ENCODE data around the gene LYRM7.

The LYRM7 gene

DNA sequence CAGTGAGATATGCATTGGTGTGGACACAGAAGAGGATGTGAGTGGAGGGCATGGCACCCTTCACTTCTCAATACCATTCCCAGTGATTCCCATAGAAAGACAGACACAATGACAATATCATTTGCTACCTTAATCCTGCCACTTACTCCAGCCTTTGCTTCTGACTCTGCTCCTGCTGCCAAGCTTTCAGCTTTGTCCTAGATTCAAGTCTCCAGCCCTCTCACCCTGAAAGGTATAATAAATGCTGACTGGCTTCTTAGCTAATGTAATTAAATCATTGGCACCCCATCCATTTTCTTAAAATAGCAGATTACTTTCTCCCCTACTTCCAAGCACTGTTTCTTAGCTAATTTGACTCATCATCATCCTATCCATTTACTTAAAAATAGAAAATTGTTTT lies 52.0 kb downstream of the LYRM7 start:
- TF ChIP-seq ZNF239 (tag by site-specific recombination; IDR thresholded peaks at IDR 0.05) (no peak), ZNF707 (tag by site-specific recombination; IDR thresholded peaks at IDR 0.05) (no peak), BCL11A (tag by site-specific recombination; IDR thresholded peaks at IDR 0.05; ENCODE audit: low read depth) (no peak), ZNF610 (tag by site-specific recombination; IDR thresholded peaks at IDR 0.05; ENCODE audit: borderline replicate concordance) (no peak), PRDM1 (tag by site-specific recombination; IDR thresholded peaks at IDR 0.05) (peak; percentile 65), MYNN (tag by site-specific recombination; IDR thresholded peaks at IDR 0.05; ENCODE audit: borderline replicate concordance) (no peak), ZNF2 (tag by site-specific recombination; IDR thresholded peaks at IDR 0.05) (no peak)
- POLR2A ChIA-PET = no interaction called here
- CTCF ChIA-PET = no interaction called here
- no peaks in the 10 kb centered on the region for H3K4me1 ChIP-seq (ENCODE audit: control insufficient read depth, insufficient read depth, low read length)
- no peak overlapping the region for H3K27ac ChIP-seq (ENCODE audit: extremely low read depth, low read depth, low read length)
- no peaks in the 10 kb centered on the region for H3K9me3 ChIP-seq (ENCODE audit: control insufficient read depth, insufficient read depth, low read depth, low read length)
- no peak overlapping the region for H3K4me3 ChIP-seq (ENCODE audit: low read depth, low read length)
- no peaks in the 10 kb centered on the region for H3K36me3 ChIP-seq (ENCODE audit: control insufficient read depth in 2 of 2, insufficient read depth in 1 of 2, low read length in 2 of 2)

DNA sequence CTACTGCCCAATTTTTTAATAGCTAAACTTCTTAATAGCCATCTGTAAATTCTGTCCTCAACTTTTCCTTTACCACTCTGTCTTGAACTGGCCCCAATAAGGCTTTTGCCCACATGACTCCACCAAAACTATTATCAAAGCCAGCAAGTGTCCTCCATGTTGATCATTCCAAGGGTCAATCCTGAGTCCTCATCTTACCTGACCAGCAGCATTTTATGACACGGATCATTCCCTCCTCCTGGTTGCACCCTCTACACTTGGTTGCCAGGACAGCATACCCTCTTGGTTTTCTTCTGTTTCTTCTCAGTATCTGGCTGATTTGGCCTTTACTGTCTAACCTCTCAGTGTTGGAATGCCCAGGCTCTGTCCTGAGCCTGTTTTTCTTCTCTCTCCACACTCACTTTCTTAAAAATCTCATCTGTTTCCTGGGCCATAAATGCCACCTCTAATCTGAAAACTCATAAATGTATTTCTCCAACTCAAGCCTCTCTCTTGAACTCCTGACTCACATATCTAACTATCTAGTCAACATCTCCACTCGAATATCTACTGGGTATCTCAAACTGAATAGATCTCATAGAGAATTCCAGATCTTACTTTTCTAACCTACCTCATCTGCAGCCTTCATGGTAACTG lies 53.1 kb downstream of the LYRM7 start:
- CTCF ChIA-PET = no interaction called here
- no peak for TF ChIP-seq ZNF138 (tag by site-specific recombination; IDR thresholded peaks at IDR 0.05; ENCODE audit: borderline replicate concordance)
- TF ChIP-seq SALL2 (tag by site-specific recombination; IDR thresholded peaks at IDR 0.05; ENCODE audit: borderline replicate concordance) = no peak
- TF ChIP-seq ZNF311 (tag by site-specific recombination; IDR thresholded peaks at IDR 0.05; ENCODE audit: borderline replicate concordance) = no peak
- no peak for TF ChIP-seq ZBTB21 (tag by site-specific recombination; IDR thresholded peaks at IDR 0.05)
- TF ChIP-seq ZNF558 (tag by site-specific recombination; IDR thresholded peaks at IDR 0.05) = no peak
- TF ChIP-seq, protein P1, sequence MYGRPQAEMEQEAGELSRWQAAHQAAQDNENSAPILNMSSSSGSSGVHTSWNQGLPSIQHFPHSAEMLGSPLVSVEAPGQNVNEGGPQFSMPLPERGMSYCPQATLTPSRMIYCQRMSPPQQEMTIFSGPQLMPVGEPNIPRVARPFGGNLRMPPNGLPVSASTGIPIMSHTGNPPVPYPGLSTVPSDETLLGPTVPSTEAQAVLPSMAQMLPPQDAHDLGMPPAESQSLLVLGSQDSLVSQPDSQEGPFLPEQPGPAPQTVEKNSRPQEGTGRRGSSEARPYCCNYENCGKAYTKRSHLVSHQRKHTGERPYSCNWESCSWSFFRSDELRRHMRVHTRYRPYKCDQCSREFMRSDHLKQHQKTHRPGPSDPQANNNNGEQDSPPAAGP (tag by site-specific recombination; IDR thresholded peaks at IDR 0.05) = no peak
- TF ChIP-seq, protein P2, sequence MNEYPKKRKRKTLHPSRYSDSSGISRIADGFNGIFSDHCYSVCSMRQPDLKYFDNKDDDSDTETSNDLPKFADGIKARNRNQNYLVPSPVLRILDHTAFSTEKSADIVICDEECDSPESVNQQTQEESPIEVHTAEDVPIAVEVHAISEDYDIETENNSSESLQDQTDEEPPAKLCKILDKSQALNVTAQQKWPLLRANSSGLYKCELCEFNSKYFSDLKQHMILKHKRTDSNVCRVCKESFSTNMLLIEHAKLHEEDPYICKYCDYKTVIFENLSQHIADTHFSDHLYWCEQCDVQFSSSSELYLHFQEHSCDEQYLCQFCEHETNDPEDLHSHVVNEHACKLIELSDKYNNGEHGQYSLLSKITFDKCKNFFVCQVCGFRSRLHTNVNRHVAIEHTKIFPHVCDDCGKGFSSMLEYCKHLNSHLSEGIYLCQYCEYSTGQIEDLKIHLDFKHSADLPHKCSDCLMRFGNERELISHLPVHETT (tag by site-specific recombination; IDR thresholded peaks at IDR 0.05) = no peak
- TF ChIP-seq, protein P3, sequence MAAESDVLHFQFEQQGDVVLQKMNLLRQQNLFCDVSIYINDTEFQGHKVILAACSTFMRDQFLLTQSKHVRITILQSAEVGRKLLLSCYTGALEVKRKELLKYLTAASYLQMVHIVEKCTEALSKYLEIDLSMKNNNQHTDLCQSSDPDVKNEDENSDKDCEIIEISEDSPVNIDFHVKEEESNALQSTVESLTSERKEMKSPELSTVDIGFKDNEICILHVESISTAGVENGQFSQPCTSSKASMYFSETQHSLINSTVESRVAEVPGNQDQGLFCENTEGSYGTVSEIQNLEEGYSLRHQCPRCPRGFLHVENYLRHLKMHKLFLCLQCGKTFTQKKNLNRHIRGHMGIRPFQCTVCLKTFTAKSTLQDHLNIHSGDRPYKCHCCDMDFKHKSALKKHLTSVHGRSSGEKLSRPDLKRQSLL (tag by site-specific recombination; IDR thresholded peaks at IDR 0.05) = no peak
- no peak for TF ChIP-seq ZNF645 (tag by site-specific recombination; IDR thresholded peaks at IDR 0.05)
- TF ChIP-seq TSHZ1 (tag by site-specific recombination; IDR thresholded peaks at IDR 0.05; ENCODE audit: borderline replicate concordance) = no peak
- no peak for TF ChIP-seq KLF16 (tag by site-specific recombination; IDR thresholded peaks at IDR 0.05)
- TF ChIP-seq KLF8 (tag by site-specific recombination; IDR thresholded peaks at IDR 0.05) = no peak
- no peak for TF ChIP-seq ZNF600 (tag by site-specific recombination; IDR thresholded peaks at IDR 0.05)
- TF ChIP-seq ZNF623 (tag by site-specific recombination; IDR thresholded peaks at IDR 0.05) = no peak
- no peak for TF ChIP-seq ZBTB48 (tag by site-specific recombination; IDR thresholded peaks at IDR 0.05)
- no peak for TF ChIP-seq ZNF266 (tag by site-specific recombination; IDR thresholded peaks at IDR 0.05; ENCODE audit: low read depth)
- TF ChIP-seq ZEB2 (tag by site-specific recombination; IDR thresholded peaks at IDR 0.05) = no peak
- no peak for TF ChIP-seq ZNF292 (tag by site-specific recombination; IDR thresholded peaks at IDR 0.05; ENCODE audit: borderline replicate concordance, low read depth)

More for the DNA sequence above, 53.1 kb downstream of the LYRM7 start:
- H3K27ac ChIP-seq (ENCODE audit: extremely low read depth, low read depth, low read length) = no peak overlapping the region
- POLR2A ChIA-PET = no interaction called here
- no peaks in the 10 kb centered on the region for H3K4me1 ChIP-seq (ENCODE audit: control insufficient read depth, insufficient read depth, low read length)
- H3K4me3 ChIP-seq (ENCODE audit: low read depth, low read length) = no peak overlapping the region
- no peaks in the 10 kb centered on the region for H3K9me3 ChIP-seq (ENCODE audit: control insufficient read depth, insufficient read depth, low read depth, low read length)
- H3K36me3 ChIP-seq (ENCODE audit: control insufficient read depth in 2 of 2, insufficient read depth in 1 of 2, low read length in 2 of 2) = no peaks in the 10 kb centered on the region
